IPS-18c (cell line): ENCODE data around the gene C19orf81.

ENCODE experiments used
- H3K4me3 ChIP-seq: 2 replicates; pipeline ENCODE4 v1.7.0; 2013; ENCODE audit warnings: low read depth, mild to moderate bottlenecking, low read length, moderate library complexity; ENCODE audit not compliant: insufficient read depth
- H3K9me3 ChIP-seq: one replicate; pipeline ENCODE4 v1.6.1; 2013; ENCODE audit warnings: mild to moderate bottlenecking, low read length, moderate library complexity; ENCODE audit not compliant: control insufficient read depth, insufficient read depth

C19orf81 gene

DNA sequence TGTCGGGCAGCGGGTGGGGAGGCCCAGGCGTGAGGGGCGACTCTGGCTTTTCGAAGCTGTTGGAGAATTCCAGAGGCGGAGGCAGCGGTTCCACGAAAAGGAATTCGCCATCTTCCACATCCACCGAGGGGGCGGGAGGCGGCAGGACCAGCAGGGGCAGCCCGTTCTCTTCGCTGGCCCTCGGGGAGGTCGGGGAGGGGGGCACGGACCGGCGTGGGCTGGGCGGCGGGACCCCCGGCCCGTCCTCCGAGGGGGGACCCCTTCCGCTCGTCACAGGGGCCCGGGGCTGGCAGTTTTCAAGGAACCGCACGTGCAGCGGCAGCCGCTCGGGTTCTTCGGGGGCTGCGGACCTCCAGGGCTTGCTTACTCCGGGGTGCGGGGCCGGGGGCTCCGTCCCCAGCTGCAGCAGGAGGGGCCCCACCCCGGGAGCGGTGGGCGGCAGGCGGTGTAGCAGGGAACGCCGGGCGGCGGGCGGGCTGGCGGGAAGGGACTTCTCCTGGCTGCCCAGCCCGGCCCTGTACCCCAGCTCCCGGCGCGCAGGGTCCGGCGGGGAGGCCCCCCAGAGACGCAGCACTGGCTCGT is 18.0 kb downstream of the C19orf81 start:
- Histone ChIP-seq H3K9me3 (no peaks in the 10 kb centered on the region), H3K4me3 (peak overlapping the region; percentile 46; the same call in 1 of the 2 replicates)

DNA sequence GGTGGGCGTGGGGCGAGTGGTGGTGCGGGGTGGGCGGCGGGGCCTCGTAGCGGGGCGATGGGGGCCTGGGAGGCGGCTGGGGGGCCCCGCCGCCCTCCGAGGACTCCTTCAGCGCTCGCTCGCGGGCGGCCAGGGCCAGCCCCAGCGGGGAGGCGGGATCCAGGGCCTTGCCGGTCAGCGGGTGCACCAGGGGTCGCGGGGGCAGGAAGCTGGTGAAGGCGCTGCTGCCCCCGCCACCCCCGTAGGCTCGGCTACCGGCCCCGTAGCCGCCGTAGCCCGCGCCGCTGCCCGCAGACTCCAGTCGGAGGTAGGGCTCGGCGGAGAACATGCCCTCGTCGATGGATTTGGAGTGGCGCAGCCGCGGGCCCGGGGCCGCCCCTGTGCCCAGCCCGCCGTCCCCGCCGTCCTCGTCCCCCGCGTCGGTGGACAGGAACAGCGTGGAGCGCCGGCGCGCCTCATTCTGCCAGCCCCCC is 18.6 kb downstream of the C19orf81 start:
- Histone ChIP-seq H3K9me3 (no peaks in the 10 kb centered on the region), H3K4me3 (peak overlapping the region; percentile 46)

- no peak overlapping the region; the same call in 1 of the 2 replicates for H3K4me3 ChIP-seq
- no peaks in the 10 kb centered on the region for H3K9me3 ChIP-seq
Observed at GRCh38 chr19:50668416-50668815, 19.2 kb downstream of the C19orf81 start.

- no peaks in the 10 kb centered on the region for H3K9me3 ChIP-seq
- no peak overlapping the region for H3K4me3 ChIP-seq
Observed at GRCh38 chr19:50668879-50669278, 19.6 kb downstream of the C19orf81 start.

GRCh38 chr19:50669302-50670101 is 20.3 kb downstream of the C19orf81 start:
- H3K4me3 ChIP-seq = no peak overlapping the region
- H3K9me3 ChIP-seq = no peaks in the 10 kb centered on the region

DNA sequence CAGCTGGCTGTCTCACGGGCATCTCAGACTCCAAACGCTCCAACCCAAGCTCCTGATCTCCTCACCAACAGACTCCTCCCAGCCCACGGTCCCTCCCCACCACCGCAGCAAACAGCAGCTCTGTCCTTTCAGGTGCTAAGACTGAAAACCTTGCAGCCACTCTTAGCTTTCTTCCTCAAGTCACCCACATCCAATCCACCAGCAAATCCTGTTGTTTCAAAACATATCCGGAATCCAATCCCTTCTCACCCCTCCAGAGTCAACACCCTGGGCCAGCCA is 20.8 kb downstream of the C19orf81 start:
- H3K4me3 ChIP-seq = no peak overlapping the region

DNA sequence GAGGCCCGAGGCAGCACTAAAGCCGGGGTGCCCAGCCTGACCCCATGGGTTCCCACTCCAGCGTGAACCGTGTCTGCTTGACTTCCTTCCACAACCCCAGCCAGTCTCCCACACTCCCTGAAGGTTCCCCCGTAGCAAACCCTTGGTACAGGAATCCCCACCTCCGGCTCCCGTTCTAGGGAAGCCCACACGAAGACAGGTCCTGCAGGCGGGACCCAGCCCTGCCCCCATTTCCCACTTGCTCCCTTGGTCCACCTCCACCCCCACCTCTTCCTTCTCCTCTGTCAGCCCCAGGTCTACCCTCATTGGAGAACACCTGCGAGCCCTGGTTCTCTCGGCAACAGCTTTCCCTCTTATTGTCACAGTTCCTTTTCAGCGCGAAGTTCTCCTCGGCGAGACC is 23.9 kb downstream of the C19orf81 start:
- Histone ChIP-seq H3K4me3 (no peak overlapping the region), H3K9me3 (no peaks in the 10 kb centered on the region)

More for the DNA sequence above, 20.8 kb downstream of the C19orf81 start:
- no peaks in the 10 kb centered on the region for H3K9me3 ChIP-seq

DNA sequence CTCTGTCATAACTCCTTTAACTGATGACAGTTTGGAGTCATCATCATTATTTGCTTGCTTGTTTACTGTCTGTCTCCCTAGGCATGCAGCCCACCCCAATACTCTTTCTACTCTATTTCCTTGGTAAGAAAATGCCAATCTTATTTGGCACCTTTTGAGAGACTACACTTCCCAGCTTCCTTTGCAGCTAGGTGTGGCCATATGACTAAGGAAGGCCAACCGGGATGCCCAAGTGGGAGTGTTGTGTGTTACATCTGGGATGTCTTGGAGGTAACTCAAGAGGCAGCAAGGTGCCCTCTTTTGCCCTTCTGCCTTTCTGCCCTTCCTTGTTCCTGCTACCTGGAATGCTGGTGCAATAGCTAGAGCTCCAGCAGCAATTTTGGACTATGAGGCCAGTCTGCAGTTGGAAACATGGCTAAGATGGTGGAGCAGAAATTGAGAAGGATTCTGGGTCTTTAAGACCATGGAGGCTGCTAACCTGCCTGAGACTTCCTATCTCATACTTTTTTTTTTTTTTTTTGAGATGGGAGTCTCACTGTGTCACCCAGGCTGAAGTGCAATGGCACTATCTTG is 27.5 kb downstream of the C19orf81 start:
- Histone ChIP-seq H3K4me3 (no peak overlapping the region), H3K9me3 (no peaks in the 10 kb centered on the region)

DNA sequence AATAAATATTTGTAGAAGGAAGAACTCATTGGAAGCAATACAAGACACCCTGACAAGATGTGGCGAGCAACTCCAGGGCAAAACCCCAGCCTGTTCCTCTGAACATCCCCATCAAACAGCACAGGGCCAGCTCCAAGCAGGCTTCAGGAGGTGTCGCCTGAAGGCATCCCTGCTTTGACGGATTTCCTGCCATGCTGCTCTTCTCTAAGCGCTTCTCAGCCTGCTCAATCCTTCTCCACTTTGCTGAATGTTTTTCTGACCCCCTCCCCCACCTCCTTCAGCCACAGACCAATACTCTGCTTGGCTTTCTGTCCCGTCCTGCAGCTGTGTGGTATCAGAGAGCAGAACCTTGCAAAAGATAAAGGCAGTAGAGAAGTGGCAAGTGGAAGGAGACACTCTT is 28.4 kb downstream of the C19orf81 start:
- H3K4me3 ChIP-seq = no peak overlapping the region
- H3K9me3 ChIP-seq = no peaks in the 10 kb centered on the region

DNA sequence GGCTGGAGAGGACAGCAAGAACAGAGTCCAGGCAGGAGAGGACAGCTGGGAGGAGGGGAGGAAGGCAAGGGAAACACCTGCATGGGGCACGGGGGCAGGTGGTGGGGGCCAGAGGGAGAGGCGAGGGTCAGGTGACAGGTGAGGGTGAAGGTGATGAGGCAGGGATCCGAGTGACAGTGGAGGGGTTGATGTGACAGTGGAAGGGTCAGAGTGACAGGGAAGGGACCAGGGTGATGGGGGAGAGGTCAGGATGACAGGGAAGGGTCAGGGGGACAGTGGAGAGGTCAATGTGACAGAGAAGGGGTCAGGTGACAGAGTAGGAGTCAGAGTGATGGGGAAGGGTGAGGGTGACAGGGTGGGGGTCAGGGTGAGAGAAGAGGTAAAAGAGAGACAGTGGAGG is 29.1 kb downstream of the C19orf81 start:
- H3K9me3 ChIP-seq = no peaks in the 10 kb centered on the region
- H3K4me3 ChIP-seq = no peak overlapping the region

DNA sequence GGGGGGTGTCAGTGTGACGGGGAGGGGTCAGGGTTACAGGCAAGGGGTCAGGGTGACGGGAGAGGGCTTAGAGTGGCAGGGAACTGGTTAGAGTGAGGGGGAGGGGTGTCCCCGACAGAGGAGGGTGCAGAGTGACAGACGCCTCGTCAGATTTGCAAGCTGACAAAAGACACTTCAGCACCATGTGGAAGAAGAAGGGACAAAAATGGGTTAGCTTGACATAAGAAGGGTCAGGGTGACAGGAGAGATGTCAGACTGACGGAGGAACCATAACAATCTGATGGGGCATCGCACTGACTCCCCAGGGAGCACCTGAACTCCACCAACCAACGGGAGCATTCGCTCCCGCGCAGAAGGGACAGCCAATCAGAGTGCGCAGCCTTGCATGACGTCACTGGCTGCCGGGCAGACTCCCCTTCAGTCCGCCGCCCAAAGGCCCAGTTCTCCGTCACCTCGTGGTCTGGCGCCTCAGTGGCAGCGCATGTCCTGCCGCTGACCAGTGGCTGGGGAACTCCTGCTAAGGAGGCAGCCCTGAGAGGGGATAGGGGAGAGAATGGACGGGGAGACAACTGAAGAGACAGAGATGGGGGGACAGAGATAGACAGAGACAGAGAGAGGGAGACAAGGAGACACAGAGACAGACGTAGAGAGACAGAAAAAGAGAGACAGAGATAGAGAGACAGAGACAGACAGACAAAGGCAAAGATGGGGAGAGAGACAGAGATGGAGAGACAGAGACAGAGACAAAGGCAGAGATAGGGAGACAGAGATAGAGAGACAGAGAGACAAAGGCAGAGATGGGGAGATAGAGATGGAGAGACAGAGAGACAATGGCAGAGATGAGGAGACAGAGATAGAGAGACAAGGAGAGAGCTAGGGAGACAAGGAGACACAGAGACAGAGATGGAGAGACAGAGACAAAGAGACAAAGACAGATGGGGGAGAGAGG is 30.2 kb downstream of the C19orf81 start:
- no peak overlapping the region for H3K4me3 ChIP-seq
- peaks cover 4% of the 10 kb centered on the region for H3K9me3 ChIP-seq

- Histone ChIP-seq H3K9me3 (peaks cover 4% of the 10 kb centered on the region), H3K4me3 (peak overlapping the region; percentile 36)
Observed at GRCh38 chr19:50686310-50687032, 37.2 kb downstream of the C19orf81 start.

DNA sequence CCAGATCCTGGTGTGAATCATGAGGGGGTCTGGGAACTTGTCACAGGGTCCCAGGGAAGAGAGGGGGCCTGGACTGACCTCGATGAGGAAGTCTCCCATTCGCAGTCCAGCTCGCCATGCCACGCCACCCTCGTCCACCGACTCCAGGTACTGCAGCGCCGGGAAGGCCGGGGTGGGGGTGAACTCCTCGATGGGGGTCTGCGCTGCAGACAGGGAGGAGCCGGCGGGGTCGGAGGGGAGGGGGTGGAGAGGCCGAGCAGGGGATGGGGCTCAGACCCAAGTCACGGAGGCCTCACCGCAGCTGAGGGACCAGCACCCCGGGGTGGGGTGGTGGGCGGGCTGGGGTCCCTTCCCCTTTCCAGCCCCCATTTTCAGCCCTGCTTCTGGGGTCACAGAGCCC is 39.5 kb downstream of the C19orf81 start:
- no peak overlapping the region for H3K4me3 ChIP-seq
- H3K9me3 ChIP-seq = peaks cover 3% of the 10 kb centered on the region

GRCh38 chr19:50690439-50690838 is 41.2 kb downstream of the C19orf81 start:
- H3K4me3 ChIP-seq = no peak overlapping the region
- no peaks in the 10 kb centered on the region for H3K9me3 ChIP-seq

DNA sequence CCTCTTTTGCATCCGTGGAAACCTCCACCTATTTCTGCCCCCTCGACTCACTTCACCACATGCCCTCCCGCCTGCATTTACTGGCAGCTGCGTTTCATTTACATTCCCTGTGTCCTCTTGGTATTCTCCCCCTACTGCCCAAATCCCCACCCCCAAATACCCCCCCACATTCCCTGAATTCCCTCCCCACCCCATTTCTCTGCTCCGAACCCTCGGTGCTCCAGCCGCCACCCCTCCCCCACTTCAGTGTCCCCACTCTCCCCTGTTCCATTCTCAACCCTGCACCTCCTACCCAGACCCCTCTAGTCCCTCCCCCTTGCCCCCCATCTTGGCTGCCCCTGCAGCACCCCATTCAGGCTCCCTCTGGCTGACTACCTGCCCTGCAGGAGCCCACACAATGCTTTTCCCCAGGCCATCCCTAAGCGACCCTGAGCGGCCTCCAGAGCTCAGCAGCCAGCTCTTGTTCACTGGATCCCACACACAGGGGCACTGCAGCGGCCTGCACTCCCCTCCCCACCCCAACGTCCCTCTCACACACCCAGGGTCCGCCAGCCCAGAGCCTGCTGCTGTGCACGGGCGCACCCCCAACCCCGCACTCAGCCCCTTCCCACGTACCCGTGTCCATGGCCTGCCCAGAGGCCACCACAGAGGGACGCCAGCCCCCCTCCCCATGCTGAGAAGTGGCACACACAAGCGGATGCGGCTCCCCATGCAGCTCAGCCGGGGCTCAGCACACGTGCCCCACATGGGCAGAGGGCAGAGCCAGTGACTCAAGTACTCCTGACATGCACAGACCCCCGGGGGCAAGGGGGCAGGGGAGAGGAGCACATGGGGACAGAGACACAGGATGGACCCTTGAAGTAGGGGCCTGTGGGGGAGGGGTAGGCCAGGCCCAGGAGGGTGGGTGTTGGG is 44.1 kb downstream of the C19orf81 start:
- no peaks in the 10 kb centered on the region for H3K9me3 ChIP-seq
- peak overlapping the region; percentile 31; the same call in 1 of the 2 replicates for H3K4me3 ChIP-seq

DNA sequence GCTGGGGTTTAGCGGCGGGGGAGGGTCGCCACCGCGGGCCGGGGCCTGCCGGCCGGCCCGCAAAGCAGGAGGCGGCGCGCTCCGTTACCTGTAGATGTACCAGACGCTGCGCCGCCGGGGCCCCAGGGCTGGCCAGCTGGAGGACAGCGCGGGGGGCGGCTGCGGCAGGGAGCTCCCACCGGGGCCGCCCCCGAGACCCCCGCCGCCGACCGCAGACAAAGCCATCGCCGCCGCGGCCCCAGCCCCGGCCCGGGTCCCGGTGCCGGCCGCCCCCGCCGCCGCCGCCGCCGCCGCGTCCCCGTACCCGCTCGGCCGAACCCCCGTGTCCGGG is 45.5 kb downstream of the C19orf81 start:
- no peak overlapping the region for H3K4me3 ChIP-seq

More for the DNA sequence above, 45.5 kb downstream of the C19orf81 start:
- no peaks in the 10 kb centered on the region for H3K9me3 ChIP-seq
